DMS153 (cell line): Measurements from ENCODE around the gene CAPN1.
"Not testable (repeated sequence)": the region's sequence is repeated elsewhere in the genome, so short reads cannot be mapped to it uniquely, and the experiment has no call there.

Experiments used
- DNase-seq: peaks from one replicate; lab custom pipeline; 2025; lab: John Stamatoyannopoulos, UW

CAPN1 gene

DNA sequence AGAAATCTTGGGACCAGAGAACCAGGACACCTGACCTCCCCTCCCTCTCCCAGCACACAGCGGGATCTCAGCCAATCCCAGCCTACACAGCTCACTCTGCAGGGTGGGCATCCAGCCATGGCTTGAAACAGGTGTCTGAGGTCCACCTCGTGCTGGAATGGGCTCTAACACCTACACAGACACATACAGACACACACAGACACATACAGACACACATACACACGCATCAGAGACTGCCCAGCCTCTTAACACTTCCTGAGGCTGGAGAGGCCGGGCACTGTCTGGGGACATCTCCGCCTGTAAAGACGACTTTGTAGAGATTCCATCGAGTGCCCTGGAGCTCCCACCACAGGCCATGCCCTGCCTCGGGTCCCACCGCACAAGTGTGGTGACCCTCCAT lies 36.7 kb downstream of the CAPN1 start:
- DNase-seq, result no peak

DNA sequence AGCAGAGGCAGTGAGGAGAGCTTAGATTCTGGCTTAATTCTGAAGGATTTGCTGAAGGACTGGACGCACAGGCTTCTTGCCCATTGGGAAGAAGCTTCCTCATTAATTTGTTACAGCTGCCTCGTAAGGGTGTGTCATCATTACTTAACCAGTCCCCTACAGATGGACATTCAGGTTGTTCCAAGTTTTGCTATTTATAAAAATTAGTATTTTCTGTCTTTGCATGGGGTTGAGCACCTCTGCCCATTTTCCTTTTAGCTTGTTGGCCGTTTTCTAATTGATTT lies 38.1 kb downstream of the CAPN1 start:
- no peak for DNase-seq

DNA sequence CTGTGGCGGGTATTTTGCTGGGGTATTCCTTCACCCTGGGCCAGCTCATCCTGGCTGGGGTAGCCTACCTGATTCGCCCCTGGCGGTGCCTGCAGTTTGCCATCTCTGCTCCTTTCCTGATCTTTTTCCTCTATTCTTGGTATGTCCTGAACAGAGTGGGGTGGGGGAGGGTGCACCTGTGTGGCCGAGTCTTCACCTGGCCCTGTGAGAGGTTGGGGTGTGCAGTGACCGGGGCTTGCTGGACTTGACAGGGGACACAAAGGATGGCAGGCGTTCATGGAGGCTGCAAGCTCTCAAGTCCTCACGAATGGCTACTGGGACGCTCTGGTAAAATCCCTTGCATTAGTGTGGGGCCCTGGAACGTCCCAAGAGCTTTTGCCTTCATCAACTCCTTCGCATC lies 39.3 kb downstream of the CAPN1 start:
- no peak for DNase-seq

DNA sequence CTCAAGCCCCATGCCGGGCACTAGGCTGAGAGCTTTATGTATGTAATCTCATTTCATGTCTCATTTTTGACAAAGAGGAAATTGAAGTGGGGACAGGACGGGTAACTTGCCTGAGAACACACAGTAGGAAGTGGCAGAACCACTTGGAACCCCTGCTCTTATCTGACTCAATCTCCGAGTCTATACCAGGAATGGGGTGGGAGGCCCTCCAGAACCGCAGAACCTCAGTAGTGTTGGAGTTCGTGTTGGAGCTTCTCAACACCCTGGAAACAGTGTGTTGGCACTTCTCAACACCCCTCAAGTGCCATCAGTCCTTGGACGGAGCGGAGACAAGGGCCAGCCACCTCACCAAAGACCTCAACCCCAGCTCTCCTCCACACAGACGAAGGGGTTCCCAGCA lies 41.3 kb downstream of the CAPN1 start:
- no peak for DNase-seq

DNA sequence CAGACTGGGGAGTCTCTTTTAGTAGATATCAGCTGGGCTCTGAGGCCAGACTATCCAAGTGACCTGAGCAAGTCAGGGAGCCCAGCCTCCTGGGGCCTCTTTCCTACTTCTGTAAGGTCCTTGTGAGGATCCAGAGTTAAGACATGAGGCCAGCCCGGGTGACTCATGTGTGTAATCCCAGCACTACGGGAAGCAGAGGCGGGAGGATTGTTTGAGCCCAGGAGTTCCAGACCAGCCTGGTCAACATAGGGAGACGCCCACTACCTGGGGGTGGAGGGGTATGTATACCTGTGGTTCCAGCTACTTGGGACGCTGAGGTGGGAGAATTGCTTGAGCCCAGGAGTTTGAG lies 43.2 kb downstream of the CAPN1 start:
- DNase-seq, result no peak

DNA sequence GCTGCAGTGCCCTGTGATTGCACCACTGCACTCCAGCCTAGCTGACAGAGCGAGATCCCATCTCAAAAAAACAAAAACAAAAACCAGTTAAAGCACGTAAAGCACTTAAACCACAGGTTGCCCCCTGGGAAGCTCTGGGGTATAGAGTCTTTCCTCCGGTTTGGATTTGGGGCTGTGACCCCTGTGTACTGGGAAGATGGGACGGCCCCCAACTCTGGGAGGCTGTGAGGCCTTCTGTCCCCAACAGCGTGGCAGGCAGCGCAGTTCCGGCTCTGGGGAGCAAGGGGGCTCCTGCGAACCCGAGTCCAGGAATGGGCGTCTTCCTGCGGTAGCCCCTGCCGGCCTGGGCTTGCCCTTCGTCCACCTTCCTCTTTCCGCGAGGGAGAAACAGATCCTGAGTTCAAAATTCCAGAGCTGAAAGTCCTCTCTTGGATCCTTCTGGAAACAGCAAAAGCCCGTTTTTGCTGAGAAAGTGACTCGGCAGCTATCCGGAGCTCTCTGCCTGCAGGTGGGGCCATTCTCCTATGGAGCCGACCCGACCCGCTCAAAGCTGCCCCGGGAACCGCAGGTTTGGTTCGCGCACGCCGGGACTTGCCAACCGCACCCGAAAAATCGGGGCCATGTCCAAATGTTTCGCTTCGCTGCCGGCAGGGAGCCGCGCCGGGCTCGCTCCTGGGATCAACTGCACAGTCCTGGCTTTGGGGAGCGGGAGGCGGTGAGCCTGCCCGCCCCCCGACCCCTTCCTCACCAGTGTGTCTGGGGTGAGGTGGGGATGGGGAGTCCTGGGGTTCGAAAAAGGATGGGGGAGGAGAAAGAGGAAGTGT lies 43.8 kb downstream of the CAPN1 start:
- DNase-seq, result no peak

DNA sequence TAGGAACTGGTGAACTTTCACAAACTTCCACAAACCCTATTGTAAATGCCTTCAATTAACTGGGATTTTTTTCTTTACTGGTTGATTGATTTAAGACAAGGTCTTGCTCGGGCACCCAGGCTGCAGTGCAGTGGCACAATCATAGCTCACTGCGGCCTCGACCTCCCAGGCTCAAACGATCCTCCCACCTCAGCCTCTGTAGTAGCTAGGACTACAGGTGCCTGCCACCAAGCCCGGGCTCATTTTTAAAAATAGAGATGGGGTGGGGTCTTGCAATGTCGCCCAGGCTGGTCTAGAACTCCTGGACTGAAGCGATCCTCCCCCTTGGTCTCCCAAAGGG lies 44.3 kb downstream of the CAPN1 start:
- no peak for DNase-seq

DNA sequence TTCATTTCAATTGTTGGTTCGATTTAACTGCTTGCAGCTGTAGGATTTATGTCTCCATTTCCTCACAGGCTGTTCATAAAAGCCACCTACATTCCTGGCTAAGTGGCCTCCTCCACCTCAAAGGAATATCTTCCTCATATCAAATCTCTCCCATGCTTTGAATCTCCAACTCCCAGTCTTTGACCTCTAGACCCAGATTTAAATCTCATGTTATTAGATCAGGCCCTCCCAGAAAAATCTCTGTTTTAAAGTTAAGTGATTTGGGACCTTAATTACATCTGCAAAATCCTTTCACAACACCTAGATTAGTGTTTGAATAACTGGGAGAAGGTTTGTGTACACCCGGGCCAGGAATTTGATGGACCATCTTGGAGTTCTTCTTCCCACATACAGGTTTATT lies 46.2 kb downstream of the CAPN1 start:
- no peak for DNase-seq

DNA sequence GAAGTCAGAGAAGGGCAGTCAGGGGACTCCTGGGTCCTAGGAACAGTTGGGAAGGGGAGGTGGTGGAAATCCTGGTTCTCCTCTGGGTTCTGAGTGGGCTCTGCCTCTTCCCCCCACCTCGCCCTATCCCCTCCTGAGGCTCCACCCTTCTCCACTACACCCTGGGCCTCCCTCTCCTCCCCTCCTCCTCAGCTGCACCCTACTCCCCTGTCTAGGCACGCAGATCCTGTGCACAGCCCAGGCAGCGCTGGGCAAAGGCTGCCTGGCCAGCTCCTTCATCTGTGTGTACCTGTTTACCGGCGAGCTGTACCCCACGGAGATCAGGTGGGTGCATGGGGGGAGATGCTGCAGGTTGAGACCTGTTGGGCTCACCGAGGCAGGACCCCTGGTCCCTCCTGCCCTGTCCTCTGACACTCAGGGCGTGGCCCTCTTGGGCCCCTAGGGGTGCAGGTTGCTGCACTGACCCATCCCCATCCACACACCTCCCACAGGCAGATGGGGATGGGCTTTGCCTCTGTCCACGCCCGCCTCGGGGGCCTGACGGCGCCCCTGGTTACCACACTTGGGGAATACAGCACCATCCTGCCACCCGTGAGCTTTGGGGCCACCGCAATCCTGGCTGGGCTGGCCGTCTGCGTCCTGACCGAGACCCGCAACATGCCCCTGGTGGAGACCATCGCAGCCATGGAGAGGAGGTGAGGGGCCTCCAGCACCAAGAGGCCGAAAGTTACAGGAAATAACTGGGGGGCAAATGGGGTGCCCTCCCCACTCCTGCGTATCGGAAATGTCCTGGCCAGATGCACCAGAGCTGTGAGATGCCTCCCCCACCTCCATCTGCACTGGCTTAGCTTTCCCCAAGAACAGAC lies 54.7 kb downstream of the CAPN1 start:
- no peak for DNase-seq

DNA sequence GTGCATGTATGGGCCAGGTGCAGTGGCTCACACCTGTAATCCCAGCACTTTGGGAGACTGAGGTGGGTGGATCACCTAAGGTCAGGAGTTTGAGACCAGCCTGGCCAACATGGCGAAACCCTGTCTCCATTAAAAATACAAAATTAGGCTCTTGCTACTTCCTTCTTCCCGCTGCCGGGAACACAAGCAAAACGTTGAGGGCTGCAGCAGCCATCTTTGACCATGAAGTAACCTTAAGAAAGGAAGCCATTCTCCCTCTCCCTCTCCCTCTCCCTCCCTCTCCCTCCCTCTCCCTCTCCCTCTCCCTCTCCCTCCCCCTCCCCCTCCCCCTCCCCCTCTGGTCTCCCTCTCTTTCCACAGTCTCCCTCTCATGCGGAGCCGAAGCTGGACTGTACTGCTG lies 56.6 kb downstream of the CAPN1 start:
- DNase-seq, result not testable (repeated sequence)

DNA sequence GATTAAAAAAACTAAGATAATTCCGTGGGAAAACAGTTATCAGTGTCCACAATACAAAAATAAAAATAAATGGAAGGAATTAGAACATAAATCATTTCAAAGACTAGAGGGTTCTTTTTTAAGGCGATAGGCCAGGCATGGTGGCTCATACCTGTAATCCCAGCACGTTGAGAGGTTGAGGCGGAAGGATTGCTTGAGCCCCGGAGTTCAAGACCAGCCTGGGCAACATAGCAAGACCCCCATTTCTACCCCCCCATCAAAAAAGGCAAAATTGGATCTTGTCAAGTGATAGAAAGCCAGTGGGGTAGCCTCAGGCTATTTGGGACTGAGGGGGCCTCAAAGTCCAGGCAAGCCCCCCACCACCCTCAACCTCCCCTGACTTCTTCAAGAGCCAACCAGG lies 59.4 kb downstream of the CAPN1 start:
- DNase-seq, result no peak

DNA sequence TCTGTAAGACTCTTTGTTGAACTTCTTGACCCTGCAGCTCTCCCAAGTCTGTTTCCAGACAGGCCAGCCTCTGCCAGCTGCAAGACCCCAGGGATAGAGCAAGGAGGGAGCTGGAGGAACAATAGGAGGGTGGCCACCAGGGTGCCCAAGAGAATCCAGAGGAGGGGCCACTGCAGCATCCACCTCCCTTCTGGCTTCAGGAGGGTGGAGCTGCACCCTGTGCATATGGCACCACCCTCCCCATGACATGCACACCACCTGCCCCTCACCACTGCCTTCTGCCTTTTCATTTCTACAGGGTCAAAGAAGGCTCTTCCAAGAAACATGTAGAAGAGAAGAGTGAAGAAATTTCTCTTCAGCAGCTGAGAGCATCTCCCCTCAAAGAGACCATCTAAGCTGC lies 60.0 kb downstream of the CAPN1 start:
- DNase-seq, result no peak

DNA sequence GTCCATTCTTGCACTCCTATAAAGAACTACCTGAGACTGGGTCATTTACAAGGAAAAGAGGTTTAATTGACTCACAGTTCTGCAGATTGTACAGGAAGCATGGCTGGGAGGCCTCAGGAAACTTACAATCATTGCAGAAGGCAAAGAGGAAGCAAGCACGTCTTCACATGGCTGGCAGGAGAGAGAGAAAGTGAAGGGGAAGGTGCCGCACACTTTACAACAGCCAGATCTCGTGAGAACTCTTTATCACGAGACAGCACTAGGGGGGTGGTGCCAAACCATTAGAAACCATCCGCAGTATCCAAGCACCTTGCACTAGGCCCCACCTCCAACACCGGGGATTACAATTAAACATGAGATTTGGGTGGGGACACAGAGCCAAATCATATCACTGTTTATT lies 60.7 kb downstream of the CAPN1 start:
- DNase-seq, result no peak

DNA sequence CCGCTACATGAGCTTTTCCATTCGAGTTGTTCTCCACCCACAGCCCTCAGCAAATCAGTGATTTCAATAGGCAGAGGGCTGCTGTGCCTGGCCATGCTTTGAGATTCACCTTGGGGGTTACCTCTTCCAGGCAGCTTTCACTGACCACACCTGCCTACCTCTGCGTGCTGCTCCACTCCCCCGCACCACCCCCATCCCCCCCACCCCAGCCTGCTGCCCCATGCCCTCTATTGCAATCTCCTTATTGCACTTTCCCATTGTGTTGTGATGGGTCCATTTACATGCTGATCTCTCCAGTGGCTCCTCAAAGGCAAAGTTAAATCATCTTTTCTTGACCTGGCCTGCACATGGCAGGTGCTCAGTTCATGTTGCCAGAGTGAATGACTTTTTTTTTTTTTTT lies 62.1 kb downstream of the CAPN1 start:
- DNase-seq, result no peak

DNA sequence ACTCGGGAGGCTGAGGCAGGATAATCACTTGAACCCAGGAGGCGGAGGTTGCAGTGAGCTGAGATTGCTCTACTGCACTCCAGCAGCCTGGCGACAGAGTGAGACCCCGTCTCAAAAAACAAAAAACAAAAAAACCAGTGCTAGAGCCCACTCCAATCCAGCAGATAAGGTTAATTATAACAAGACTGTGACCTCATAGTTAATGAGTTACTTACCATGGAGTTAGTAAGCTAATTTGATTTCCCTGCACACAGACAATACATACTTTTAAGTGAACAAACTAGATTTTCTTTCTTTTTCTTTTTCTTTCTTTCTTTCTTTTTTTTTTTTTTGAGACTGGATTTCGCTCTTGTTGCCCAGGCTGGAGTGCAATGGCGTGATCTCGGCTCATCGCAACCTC lies 63.3 kb downstream of the CAPN1 start:
- not testable (repeated sequence) for DNase-seq

DNA sequence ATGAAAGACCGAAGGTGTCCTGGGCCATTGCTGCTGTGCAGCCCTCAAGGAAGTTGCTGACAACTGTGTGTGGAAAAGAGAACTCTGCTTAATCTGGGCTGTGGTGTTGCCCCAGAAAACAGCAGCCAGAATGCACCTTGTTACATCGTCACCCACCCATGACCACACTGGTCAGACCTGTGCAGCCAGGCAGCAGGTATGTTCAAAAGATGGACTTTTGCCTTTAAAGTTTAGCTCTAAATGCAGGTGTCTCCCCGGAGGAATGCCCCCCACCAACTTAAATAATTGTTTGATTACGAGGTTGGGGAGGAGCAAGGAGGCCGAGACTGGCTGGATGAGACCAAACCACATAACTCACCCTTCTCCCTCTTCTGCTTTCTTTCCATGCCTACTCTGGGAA lies 64.8 kb downstream of the CAPN1 start:
- DNase-seq, result no peak

DNA sequence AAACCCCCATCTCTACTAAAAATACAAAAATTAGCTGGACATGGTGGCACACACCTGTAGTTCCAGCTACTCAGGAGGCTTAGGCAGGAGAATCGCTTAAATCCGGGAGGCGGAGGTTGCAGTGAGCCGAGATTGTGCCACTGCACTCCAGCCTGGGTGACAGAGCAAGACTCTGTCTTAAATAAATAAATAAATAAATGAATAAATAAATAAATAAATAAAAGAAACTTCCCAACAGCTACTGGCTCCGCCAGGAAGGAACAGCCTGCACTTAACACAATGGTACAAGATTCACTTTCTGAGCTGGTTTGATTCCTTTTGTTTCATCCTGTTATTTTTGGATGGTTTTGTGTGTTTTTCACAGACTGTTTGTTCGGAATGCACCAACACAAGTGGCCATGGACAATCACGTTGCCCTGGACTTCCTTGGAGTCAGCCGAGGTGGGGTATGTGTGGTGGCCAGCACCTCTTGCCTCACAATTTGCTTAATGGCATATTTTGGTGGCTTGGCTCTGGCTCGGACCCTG lies 66.5 kb downstream of the CAPN1 start:
- DNase-seq, result not testable (repeated sequence)

DNA sequence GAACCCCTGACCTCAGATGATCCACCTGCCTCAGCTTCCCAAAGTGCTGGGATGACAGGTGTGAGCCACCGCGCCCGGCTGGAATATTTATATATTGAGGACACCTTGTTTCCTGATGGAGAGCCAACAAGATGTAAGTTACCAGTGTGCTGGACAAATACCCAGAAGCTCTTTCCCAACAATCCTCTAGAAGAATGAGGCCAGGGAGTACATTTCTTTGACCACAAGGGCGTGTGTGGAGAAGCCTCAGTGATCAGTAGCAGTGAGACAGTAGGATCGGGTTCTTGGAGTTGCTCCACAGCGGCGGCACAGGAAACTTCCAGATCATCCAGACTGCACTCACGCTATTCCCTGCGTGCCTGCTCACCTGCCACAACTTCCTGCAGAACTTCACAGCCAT lies 69.7 kb downstream of the CAPN1 start:
- no peak for DNase-seq

DNA sequence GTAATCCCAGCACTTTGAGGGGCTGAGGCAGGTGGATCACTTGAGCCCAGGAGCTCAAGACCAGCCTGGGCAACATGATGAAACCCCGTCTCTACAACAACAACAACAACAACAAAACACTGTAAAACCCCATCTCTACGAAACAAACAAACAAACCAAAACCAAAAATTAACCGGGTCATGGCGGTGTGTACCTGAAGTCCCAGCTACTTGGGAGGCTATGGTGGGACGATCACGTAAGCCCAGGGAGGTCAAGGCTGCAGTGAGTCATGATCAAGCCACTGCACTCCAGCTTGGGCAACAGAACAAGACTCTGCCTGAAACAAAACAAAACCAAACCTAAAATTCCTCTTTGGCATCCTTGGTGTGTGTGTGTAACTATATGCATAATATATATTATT lies 73.0 kb downstream of the CAPN1 start:
- DNase-seq, result no peak

DNA sequence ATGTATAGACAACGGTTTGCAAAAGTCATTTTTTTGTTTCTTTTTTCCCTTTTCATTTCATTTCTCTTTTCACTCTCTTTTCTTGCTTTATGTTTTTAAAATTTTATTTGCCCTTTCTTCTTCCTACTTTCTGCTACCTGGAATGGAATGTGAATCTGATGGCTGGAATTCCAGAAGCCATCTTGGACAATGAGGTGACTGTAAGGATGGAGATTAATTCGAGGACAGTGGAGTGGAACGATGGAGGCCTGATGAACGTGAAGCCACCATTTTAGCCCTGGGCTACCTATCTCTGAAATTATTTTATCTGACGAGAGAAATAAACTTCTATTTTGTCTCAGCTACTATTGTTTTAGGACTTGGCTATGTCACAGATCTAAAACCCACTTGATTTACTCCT lies 77.3 kb downstream of the CAPN1 start:
- DNase-seq, result no peak

DNA sequence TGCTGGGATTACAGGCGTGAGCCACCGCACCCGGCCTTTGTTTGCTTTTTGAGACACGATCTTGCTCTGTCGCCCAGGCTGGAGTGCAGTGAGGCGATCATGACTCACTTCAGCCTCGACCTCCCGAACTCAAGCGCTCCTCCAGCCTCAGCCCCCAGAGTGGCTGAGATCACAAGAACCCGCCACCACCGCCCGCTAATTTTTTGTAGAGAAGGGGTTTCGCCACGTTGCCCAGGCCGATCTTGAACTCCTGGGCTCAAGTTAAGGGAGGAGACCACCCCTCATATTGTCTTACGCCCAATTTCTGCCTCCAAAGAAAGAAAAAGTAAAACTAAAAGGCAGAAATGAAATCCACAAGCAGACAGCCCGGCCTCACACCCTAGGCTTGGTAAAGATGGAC lies 78.6 kb downstream of the CAPN1 start:
- DNase-seq, result no peak

DNA sequence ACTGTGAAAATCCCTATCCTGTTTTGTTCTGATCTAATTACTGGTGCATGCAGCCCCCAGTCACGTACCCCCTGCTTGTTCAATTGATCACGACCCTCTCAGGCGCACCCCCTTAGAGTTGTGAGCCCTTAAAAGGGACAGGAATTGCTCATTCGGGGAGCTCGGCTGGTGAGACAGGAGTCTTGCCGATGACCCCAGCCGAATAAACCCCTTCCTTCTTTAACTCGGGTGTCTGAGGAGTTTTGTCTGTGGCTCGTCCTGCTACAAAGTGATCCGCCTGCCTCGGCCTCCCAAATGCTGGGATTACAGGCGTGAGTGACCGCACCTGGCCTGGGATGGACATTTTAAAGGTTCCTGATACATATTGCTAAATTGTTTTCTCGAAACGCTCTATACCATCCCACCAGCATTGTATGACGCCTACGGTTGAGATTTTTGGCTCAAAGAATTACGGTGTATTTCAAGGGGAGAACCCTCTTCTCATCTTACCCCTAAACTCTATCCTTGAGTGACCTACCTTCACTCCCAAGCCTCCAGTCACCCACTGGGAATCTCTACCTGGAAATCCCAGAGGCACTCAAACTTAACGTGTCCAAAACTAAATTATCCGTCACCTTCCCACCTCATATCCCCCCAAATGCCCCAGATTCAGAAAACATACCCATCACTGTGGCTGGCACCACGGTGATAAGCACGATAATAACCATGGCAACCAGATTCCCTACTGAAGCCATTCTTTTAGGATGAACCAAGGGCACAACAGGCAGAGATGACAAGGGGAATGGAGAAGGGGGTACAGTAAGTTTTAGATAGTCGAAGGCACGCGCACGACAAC lies 79.2 kb downstream of the CAPN1 start:
- no peak for DNase-seq
